ENCODE measurements around the gene ABAT.
"Not testable (repeated sequence)": the region's sequence is repeated elsewhere in the genome, so short reads cannot be mapped to it uniquely, and the experiment has no call there.

ABAT gene

DNA sequence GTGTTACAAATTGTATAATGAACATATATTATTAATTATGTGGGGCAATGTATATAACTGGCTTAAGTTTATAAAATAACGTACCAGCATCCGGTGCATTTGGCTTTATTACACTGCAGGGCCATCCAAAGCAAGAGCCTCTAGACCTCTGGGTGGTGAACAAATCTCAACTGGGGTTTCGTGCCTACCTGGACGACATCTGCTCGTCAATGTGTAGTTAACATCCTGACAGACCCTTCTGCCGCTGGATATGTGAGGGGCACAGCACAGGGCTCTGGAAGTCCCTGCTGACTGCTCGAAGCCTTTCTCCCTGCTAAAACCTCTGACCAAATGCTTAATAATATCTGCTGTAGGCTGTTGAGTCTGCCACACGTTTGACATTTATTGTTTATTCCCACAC, 120.7 kb downstream of the ABAT start:
- no peak for DNase-seq

DNA sequence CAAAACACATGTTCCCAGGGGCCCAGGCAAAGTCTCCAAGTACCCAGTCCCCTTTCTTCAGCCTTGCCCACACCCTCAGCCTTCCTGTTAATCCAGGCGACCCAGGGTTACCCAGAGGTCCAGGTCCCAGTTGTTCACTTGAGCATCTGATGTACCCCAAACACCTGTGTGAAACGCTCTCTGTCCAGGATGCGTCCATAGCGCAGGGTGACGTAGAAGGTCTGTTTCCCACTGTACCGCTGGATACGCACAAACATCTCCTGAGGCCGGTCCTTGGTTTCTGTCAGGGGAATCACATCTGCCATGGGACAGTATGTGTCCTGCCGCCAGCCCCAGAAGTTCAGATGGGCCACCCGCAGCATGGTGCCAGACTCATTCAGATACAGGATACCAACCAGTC, 121.4 kb downstream of the ABAT start:
- no peak for DNase-seq

DNA sequence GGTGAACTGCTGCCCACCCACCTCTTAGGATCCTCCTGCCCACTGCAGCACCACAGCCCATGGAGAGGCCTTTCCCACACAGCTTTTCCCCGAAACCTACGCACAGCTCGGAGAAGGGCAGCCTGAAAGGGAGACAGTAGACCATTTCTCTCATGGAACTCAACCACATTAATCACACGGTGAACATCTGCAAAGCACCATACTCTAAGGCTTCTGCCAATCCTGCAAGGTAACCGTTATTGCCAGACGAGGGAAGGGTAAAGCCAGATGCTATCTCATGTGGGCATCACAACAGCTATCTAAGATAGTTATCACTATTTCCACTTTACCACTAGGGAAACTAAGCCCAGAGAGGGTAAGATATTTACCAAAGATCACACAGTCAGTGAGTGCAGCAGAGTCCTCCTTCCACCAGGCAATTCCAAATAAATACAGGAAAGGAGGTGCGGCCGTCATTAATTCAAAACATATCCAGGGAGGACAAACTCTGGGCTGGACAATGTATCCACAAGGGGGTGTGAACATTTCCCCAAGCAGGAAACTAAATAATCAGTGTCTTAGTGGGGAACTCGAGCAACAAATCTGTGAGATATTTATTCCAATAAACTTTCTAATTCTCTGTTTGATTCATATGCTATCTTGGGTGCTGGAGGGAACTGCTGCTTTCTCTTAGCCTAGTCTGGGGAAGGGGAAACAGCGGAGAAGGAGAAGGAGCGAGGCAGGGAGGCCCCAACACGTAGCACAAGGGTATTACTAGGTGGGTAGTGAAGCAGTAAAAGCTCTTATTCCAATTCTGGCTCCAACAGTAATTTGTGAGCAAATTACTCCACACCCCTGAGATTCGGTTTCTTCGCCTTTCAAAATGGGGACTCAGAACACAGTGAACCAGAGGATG, 122.3 kb downstream of the ABAT start:
- DNase-seq, result no peak

DNA sequence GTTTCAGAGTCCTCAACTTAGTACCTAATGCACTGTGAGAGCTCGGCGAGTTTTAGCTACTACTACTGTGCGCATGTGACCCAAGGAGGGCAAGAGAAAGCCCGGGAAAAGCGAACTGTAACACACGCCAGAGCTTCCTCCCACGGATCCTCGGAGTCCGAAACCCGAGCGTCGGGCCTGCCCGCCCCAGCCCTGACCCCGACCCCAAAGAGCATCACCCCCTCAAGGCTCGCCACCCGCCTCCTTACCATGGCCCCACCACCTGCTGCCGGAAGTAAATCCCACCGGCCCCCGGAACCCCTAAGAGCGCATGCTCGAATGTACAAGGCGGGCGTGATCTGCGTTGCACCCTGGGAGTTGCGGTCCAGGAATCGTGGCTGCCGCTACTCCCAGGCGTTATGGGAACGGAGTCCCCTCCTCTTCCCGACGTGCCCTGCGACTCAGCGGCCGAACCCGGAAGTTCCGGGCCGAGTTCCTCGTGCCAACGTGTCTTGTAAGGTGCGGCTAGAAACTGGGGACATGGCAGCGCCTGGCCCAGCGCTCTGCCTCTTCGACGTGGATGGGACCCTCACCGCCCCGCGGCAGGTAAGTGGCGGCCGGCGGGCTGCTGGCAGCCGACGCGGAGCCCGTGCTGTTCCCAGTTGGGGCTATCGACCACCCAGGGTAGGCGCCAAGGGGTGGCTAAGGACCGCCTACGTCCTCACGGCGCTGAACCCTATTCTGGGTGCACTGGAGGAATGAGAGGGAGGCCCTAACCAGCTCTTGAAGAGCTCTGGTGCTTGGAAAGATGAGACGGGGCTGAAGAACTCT, 123.2 kb downstream of the ABAT start, which contains the start of the genes PMM2 and TMEM186:
Gene PMM2, plus strand, starts transcription at position 476 of the 810 bp plus-strand sequence. Its CDS starts 44 bp downstream, at position 520.
Gene TMEM186, minus strand, starts transcription at position 276 of the 810 bp plus-strand sequence. Its CDS starts 25 bp downstream, at position 251.
- peak; percentile 91 for DNase-seq

DNA sequence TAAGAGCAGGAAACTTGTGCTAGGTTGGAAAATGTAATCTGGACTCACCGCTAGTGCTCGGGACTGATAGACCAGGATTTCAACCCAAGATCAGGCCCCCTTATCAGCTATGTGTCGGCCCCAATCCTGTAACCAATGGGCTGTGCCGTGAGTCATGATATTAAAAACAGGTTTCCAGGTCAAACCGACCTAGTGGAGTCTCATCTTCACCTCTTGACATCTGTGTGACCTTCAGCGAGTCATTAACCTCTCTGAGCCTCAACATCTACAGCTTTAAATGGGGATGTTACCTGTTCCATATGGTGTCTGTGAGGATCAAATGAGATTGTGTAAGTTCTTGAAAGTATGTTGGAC, 123.7 kb downstream of the ABAT start:
- no peak for DNase-seq

DNA sequence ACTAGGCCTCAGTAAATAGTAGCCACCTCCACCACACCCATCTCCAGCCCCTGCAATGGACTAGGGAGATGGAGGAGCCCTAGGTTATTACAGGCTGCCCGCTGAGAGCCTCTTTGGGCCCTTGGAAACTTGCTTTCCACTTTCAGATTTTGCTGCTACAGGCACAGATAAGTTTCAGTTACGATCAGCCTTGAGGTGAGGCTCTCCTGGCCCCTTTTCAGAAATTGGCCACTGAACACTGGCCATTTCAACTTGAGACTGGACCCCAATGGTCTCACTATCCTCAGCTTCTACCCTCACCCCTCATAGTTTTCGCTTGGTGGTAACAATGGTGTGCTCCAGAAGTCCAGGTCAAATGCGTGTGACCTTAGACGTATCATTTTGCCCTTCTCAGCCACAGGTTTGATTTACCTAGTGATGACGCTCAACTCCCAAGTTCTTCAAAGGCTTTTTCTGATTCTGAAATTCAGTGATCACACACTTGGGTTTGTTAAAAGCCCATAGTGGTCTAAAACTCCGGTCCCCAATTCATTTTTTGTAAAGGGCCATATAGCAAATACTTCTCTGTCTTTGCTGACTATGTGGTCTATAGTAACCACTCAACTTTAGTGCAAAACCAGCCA, 124.2 kb downstream of the ABAT start:
- DNase-seq, result no peak

DNA sequence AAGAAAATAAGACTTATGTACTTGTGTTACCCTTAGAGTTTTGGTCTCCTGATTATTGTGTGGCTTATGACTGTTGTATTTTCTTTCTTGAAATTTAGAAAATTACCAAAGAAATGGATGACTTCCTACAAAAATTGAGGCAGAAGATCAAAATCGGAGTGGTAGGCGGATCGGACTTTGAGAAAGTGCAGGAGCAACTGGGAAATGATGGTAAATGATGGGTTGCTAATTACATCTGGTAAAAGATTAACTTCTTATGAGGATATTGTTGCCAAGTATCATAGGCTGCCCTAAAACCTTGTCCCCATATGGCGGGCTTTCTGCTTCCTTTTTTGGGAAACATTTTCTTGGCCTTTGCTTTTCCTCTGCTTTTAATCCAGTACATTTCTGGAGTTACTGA, 127.3 kb downstream of the ABAT start:
- DNase-seq, result no peak

DNA sequence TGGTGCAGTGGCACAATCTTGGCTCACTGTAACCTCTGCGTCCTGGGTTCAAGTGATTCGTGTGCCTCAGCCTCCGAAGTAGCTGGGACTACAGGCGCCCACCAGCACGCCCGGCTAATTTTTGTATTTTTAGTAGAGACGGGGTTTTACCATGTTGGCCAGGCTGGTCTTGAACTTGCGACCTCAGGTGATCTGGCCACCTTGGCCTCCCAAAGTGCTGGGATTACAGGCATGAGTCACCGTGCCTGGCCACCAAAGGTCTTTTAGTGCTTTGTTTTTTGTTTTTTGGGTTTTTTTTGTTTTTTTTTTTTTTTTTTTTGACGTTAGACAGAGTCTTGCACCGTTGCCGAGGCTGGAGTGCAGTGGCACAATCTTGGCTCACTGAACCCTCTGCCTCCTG, 129.3 kb downstream of the ABAT start:
- DNase-seq, result not testable (repeated sequence)

DNA sequence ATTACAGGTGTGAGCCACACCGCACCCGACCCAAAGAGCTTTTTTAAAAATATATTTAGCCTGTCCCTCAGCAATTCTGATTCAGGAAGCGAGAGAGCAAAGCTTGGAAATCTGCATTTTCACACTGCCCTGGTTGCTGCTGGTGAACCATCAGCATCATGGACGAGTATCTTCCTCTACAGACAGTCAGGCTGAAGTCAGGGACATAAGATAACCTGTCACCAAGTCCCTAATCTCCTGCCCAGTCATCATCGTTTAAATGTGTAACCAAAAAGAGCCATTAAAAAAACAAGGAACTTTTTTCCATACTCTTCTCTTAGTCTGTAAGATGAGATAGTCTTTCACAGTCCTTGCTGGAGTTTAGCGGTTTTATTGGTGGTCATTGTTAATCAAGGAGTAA, 129.9 kb downstream of the ABAT start:
- no peak for DNase-seq

DNA sequence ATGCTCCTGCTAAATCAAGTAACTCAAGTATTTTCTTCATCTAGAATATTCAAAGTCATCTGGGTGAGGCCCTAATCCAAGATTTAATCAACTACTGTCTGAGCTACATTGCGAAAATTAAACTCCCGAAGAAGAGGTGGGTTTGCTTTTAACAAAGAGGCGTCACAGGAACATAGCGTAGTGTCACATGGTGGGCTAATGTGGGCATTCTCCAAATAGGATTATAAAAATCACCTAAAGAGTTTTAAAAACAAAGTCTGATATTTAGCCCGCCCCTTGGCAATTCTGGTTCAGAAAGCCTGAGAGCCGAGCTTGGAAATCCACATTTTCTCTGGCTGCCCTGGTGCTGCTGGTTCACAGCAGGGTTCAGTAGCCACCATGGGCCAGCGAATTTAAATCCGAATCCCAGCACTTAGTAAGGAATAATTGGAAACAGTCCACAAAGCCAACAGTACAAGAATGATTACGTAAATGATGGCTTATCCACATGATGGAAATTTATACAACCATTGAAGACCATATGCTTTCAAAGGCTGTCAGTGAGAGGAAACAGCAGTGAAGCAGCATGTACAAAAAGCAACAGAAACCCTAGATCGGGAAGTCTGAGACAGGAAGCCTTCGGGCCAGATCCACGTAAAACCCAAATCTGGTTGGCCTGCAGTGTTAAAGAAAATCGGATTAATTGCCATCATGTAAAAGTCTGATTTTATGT, 132.0 kb downstream of the ABAT start:
- DNase-seq, result no peak

DNA sequence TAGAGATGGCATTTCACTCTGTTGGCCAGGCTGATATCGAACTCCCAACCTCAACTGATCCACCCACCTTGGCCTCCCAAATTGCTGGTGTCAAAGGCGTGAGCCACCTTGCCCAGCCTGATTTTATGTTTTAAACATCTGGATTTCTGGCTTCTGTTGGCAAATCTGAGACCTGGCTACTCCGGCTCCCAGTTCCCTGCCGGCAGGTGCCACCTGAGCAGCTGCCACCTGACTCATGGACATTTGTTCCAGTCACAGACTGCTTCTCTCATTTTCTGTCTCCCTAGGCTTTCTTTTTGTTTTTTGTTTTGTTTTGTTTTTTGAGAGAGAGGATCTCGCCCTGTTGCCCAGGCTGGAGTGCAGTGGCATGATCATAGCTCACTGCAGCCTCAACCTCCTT, 132.8 kb downstream of the ABAT start:
- no peak for DNase-seq

DNA sequence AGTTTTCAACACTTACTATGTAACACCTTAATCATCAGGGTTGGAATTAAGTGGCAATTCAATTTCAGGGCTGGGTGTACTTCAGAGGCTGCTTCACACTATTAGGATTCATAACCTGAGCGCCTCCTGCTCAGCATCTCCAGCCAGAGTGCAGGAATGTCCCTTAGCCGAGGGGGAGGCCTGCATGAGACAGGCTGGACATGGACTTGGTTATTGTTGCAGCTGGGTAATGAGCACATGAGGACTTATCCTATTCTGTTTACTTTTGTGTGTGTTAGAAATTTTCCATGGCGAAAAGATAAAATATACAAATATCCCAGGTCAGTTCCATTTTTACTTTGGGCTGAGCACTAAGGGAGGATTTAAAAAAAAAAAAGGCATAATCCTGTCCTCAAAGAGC, 133.6 kb downstream of the ABAT start:
- DNase-seq, result no peak

DNA sequence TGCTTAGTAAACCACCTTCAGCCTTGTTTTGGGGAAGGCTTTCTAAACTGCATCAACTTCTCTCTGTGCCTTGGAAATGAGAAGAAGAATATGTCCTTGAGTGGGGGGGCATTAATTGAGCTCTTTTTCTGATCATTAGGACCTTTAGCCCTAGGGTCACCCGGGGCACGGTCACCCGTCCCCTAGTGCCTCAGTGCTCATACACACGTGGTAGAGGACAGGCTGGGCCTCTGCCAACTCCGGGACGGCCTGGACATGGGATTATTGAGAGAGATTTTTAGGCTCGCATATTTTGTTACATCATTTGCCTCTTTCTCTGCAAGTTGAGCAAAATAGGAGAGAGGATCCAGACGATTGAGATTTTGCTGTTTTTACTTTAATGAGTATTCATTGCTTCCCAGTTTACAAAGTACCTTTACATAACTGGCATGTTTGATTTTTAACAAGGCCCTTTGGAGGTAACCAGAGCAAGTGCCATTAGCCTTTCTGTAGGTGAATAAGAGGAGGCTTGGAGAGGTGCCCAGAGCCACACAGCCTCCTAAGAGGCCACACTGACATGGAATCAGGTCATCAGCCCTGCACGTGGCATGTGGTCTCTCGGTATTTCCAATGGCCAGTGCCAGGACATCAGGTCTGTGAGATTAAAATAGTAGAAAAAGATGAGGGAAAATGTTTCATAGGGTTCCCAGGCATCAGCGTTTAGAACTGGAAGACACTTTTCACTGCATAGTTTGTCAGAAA, 134.4 kb downstream of the ABAT start:
- DNase-seq, result no peak

DNA sequence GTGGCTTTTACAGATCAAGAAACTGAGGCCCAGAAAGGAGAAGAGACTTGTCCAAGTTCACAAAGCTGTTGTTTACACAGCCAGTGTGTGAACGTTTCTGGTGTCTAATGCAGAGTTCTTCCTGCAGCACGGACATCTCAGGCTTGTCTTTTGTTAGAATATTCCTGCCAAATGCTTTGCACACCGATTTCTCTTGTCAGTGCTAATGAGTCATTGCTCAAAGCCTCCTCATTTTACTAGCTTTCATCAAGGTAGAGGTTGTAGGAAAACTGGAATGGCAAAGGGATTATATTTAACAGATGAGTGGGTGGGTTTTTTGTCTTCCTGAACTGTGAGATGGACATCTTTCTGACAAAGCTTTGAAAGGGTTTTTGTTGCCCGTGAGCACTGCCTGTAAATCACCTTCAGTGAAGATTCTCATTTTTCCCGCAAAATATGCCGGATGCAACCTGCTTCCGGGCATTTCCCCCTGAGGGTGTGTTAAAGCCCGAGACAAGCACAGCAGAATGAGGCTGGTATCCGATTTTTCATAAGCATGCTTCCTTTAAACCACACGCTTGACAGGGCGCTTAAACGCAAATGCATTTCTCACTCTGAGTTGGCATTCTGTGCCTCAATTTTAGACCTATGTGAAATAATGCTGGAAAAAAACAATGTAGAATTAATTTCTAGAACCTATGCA, 137.9 kb downstream of the ABAT start:
- DNase-seq, result no peak

DNA sequence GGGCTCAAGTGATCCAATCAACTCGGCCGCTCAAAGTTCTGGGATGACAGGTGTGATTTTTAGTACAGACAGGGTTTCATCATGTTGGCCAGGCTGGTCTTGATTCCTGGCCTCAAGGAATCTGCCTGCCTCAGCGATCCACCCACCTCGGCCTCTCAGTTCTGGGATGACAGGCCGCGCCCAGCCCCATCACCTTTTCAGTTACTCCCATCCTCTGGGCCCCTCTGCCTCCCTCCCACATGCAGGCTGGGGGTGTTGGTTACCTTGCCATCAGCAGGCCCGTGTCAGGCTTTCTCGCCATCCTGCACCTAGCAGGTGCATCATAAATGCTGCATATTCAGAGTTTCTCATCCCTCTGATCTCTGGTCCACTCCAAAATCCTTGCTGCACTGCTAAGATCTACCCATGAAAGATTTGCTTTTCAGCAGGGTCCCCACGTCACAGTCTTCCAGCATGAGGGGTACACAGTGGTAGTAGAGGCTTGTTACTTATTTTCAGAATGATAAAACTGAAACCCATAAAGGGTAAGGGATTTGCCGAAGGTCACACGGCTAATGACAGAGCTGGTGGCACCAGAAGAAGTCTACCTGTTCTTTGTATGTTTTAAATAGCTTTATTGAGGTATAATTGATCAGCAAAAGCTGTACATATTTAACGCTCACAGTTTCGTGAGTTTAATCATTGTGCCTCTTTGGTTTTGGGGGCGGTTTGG, 139.8 kb downstream of the ABAT start:
- no peak for DNase-seq

DNA sequence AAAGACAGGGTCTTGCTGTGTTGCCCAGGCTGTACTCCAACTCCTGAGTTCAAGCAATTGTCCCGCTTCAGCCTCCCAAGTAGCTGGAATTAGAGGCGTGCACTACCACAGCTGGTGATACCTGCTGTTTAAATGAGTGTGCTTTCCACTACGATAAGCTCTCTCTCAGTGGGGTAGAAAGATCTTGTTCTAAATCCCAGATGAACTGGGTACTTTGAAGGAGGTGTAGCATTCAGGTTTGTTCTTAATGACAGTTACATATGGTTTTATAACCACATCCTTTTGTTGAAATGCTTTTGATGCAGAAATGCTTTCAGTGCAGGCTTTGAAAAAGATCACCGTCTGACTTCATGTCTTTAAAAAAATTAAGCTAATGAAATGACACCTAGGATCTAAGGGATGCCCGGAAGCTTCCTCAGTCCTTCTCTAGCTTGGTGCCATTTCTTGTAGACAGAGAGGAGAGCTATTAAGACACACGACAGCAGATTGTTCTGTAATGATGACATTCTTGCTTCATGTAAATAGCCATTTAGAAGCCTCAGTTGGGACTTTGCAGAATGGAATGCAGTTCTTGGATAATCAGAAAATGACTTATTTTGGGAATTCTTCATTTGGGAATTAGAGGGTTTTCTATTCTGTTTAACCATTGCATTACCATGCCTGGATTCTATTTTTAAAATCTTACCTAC, 142.7 kb downstream of the ABAT start:
- no peak for DNase-seq

DNA sequence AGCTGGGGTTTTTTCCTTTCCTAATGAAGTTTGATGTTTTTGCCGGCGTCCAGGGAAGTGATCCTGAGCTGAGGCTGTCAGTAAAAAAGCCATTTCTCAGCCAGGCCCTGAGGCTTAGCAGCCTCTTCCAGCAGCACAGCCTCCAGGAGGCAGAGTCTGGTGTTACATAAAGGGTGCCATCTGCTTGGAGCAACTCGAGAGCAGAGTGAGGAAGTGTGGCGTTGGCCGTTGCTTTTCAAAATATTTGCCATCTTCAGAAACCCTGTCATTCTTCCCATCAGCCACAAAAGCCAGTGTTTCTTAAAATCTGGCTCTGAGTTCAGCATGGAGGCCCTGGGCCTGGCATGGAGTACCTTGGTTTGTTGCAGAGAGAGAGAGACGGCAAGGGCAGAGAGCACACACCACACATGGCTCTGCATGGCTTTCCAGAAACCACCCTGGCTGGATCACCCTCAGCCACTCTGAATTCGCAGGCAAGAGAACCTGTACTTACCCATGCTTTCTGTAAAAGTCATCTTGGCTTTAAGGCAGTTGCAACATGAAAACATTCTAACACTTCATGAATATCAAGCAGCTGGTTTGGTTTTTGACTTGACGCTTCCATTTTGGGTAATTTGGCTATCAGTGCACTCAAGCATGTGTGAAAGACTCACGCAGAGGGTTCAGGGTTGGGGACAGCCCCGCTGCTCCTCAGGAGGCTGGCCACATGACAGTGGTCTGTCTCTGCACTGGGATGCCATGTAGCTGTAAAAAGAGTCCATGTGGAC, 144.3 kb downstream of the ABAT start:
- no peak for DNase-seq

DNA sequence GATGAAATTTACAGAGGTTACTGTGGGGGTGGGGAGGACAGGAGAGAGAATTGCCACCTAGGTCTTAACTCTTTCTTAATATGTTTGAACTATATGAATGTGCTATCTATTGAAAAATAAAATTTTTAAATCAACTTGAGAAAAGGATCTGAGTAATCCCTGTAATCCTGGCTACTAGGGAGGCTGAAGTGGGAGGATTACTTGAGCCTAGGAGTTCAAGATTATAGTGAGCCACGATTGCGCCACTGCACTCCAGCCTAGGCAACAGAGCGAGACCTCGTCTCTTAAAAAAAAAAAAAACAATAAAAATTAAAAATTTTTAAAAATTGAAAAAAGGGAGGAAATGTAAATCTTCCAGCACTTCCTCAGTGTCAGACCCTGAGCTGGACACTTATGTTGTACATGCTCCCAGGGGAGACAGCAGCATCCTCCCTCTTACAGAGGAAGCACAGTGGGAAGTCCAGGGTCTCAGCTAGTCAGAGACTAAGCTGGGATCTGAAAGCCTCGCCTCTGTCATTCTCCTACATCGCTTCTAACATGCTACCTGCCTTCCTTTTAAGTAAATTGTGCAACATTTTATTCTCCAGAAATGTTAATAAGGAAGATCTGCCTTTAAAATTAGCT, 145.1 kb downstream of the ABAT start:
- DNase-seq, result no peak

DNA sequence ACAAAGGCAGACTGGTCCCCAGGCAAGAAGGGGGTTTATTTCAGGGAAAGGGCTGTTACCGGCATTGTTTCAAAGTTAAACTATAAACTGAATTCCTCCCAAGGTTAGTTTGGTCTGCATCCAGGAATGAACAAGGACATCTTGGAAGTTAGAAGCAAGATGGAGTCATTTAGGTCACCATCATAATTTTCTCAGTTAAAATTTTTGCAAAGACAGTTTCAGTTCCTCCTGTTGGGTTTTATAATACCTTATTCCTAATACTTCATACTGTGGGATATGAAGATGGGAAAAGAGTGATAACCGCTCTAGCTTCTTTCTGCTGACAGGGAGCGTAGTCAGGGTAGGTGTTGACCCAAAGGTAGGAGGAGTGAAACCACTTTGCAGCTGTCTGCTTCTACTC, 148.0 kb downstream of the ABAT start:
- no peak for DNase-seq

Data from DMS 273 treated with DMSO at 0.1 percent for 48 hours (cell line).